K562 (cell line): ENCODE data around the gene PAIP1. TPM values are rescaled to one million over a fixed set of nuclear protein-coding genes. Genes with fewer than 3 reads are reported as not detected.

Experiments used
- CHD4 ChIP-seq: fragments of 200-600 bp; sonication (generic); IDR thresholded peaks from 3 replicates; pipeline ENCODE4 v1.6.1; 2012; ENCODE audit warnings: low read depth, mild to moderate bottlenecking, mixed read lengths, low read length, inconsistent platforms; ENCODE audit not compliant: insufficient read depth, insufficient replicate concordance, poor library complexity, severe bottlenecking
- ELF2 ChIP-seq: fragments of 250-450 bp; sonication (Bioruptor Pico); IDR thresholded peaks from 2 replicates; pipeline ENCODE4 v1.5.0; 2021; ENCODE audit warnings: mild to moderate bottlenecking
- EP400 ChIP-seq: fragments of 450-650 bp; IDR thresholded peaks from 2 replicates; pipeline ENCODE4 v1.6.1; 2017; ENCODE audit warnings: antibody characterized with exemption, mild to moderate bottlenecking, moderate library complexity
- NFRKB ChIP-seq: fragments of 450-650 bp; IDR thresholded peaks from 2 replicates; pipeline ENCODE4 v1.6.1; 2016; ENCODE audit warnings: low read depth
- NFXL1 ChIP-seq: fragments of 450-650 bp; formaldehyde crosslinking; IDR thresholded peaks from 2 replicates; pipeline ENCODE4 v1.4.0; 2021; ENCODE audit warnings: mild to moderate bottlenecking
- NR2C2 ChIP-seq, 2 experiments: fragments of 200-800 bp in 1 of 2; sonication (Bioruptor generic) in 1 of 2; sonication (generic) in 1 of 2; formaldehyde crosslinking in 1 of 2; IDR thresholded peaks; 2 replicates each; pipeline versions ENCODE4 v1.6.1 to v1.8.0; 2016 to 2022; ENCODE audit warnings: mild to moderate bottlenecking in 1 of 2, missing compliant biosample characterization in 1 of 2, missing genetic modification characterization in 1 of 2, missing genetic modification reagents in 1 of 2
- PHB2 ChIP-seq: fragments of 450-650 bp; IDR thresholded peaks from 2 replicates; pipeline ENCODE4 v1.6.1; 2017; ENCODE audit warnings: low read depth
- PHF20 ChIP-seq: fragments of 450-650 bp; IDR thresholded peaks from 2 replicates; pipeline ENCODE4 v1.6.1; 2018; ENCODE audit not compliant: partially characterized antibody
- POLR2H ChIP-seq: IDR thresholded peaks from 2 replicates; pipeline ENCODE4 v1.6.1; 2016; ENCODE audit warnings: missing genetic modification characterization, low read depth, mild to moderate bottlenecking, control low read depth, missing compliant biosample characterization, moderate library complexity
- RBM17 ChIP-seq: fragments of 200-400 bp; formaldehyde crosslinking; IDR thresholded peaks from 2 replicates; pipeline ENCODE4 v1.6.1; 2017; ENCODE audit warnings: low read depth, mild to moderate bottlenecking, low read length, borderline replicate concordance
- STAT5B ChIP-seq: fragments of 250-450 bp; sonication (Bioruptor Pico); IDR thresholded peaks from 2 replicates; pipeline ENCODE4 v1.8.0; 2021; ENCODE audit warnings: mild to moderate bottlenecking, inconsistent platforms
- TAF15 ChIP-seq: fragments of 200-400 bp; formaldehyde crosslinking; IDR thresholded peaks from 2 replicates; pipeline ENCODE4 v1.6.1; 2017; ENCODE audit warnings: mild to moderate bottlenecking, low read depth, low read length, moderate library complexity
- VEZF1 ChIP-seq: fragments of 200-800 bp; sonication (Bioruptor generic); IDR thresholded peaks from 2 replicates; pipeline ENCODE4 v1.6.1; 2017; ENCODE audit warnings: missing genetic modification characterization, missing compliant biosample characterization
- ZNF24 ChIP-seq: fragments of 450-650 bp; IDR thresholded peaks from 2 replicates; pipeline ENCODE4 v1.6.1; 2016
- ZNF586 ChIP-seq: fragments of 450-650 bp; formaldehyde crosslinking; conservative IDR thresholded peaks from 2 replicates; pipeline ENCODE4 v1.4.0; 2020; ENCODE audit warnings: mild to moderate bottlenecking, moderate library complexity
- ZNF589 ChIP-seq: fragments of 200-800 bp; sonication (Bioruptor generic); IDR thresholded peaks from 2 replicates; pipeline ENCODE4 v1.6.1; 2016; ENCODE audit warnings: low read depth, missing genetic modification characterization, missing compliant biosample characterization
- polyA plus RNA-seq, 8 experiments: library from polyadenylated mRNA; depleted of rRNA in 4 of 8; stranded (reverse) in 5 of 8; unstranded in 3 of 8; fragments of >200 nt; fragmentation: Nextera tagmentation in 2 of 8; fragmentation: Illumina TruSeq in 1 of 8; extraction: Ambion mirVana in 2 of 8; extraction: Trizol in 1 of 8; gene quantifications; 2 replicates each; pipeline versions ENCODE4 v1.2.1 to v1.2.3, GENCODE V29; 2011 to 2014; ENCODE audit warnings: inconsistent platforms in 1 of 8, missing spikeins in 1 of 8
- total RNA-seq, 7 experiments: library from RNA; depleted of rRNA in 6 of 7; stranded (reverse); fragments of >200 nt in 6 of 7; fragmentation: Illumina TruSeq in 2 of 7; extraction: Trizol in 2 of 7; gene quantifications; 2 replicates each; pipeline versions ENCODE4 v1.2.1 to v1.2.3, GENCODE V29; 2011 to 2021; ENCODE audit warnings: low replicate concordance in 1 of 7
- TF ChIP-seq, protein P1 (sequence below): sonication (generic); formaldehyde crosslinking; IDR thresholded peaks from 2 replicates; pipeline ENCODE4 v1.5.0; 2020; ENCODE audit warnings: missing genetic modification reagents

The PAIP1 gene
- total and polyA plus RNA-seq, 9 of the 15 experiments (the other 6 are each of a cell fraction or from before 2014, with no cell fraction given) = 51.7 to 181 (median 102) TPM

- TF ChIP-seq EP400 (peak; percentile 88), ELF2 (CRISPR knock-in tag) (peak; percentile 91), STAT5B (CRISPR knock-in tag) (no peak), RBM17 (no peak), NFXL1 (CRISPR knock-in tag) (no peak), NR2C2 (CRISPR knock-in tag; IDR thresholded peaks at IDR 0.05) (no peak), NR2C2 (tag; IDR thresholded peaks at IDR 0.05) (peak; percentile 93), ZNF589 (CRISPR knock-in tag) (no peak; the same call in 1 of the 2 replicates), PHF20 (peak; percentile 82), PHB2 (no peak), NFRKB (0 out of 2 replicates have a peak, but pooled peaks have one; percentile 70), TAF15 (no peak), VEZF1 (peak; percentile 65), ZNF586 (CRISPR knock-in tag) (no peak), POLR2H (tag) (peak; percentile 34; the same call in 1 of the 2 replicates), ZNF24 (no peak), CHD4 (peak; percentile 34)
- TF ChIP-seq, protein P1, sequence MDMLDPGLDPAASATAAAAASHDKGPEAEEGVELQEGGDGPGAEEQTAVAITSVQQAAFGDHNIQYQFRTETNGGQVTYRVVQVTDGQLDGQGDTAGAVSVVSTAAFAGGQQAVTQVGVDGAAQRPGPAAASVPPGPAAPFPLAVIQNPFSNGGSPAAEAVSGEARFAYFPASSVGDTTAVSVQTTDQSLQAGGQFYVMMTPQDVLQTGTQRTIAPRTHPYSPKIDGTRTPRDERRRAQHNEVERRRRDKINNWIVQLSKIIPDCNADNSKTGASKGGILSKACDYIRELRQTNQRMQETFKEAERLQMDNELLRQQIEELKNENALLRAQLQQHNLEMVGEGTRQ (CRISPR knock-in tag) = peak; percentile 93
These were observed 45.8 kb upstream of the PAIP1 start, which contains the start of gene NNT (continued) for GRCh38 chr5:43602461-43603343.
